ENCODE results near the gene MAP3K8.

- TF ChIP-seq CTCF (IDR thresholded peaks at IDR 0.05; ENCODE audit: low read depth, low read length, poor library complexity, severe bottlenecking) = no peak
- TF ChIP-seq EZH2phosphoT487 (IDR thresholded peaks at IDR 0.05; ENCODE audit: borderline replicate concordance, low read length) = no peak
Measured at GRCh38 chr10:30387646-30388243, 46.2 kb upstream of the MAP3K8 start.

Data from DOHH2 (cell line).